HG02973 (cell line): Measurements from ENCODE around the gene IL13RA2.

Experiments
- ATAC-seq: cut with Tn5 transposase; IDR thresholded peaks from one replicate; pipeline ENCODE4 v1.9.1; 2021; ENCODE audit warnings: moderate library complexity; ENCODE audit not compliant: unreplicated experiment

The IL13RA2 gene

GRCh38 chrX:114997779-114998178 is 19.6 kb downstream of the IL13RA2 start:
- ATAC-seq = no peak

GRCh38 chrX:114985967-114986592 is 31.3 kb downstream of the IL13RA2 start:
- no peak for ATAC-seq

- ATAC-seq = no peak
These were observed 41.1 kb downstream of the IL13RA2 start for GRCh38 chrX:114976292-114976691.

GRCh38 chrX:114973013-114973412 is 44.4 kb downstream of the IL13RA2 start:
- no peak for ATAC-seq

GRCh38 chrX:114970806-114971205 is 46.6 kb downstream of the IL13RA2 start:
- no peak for ATAC-seq

DNA sequence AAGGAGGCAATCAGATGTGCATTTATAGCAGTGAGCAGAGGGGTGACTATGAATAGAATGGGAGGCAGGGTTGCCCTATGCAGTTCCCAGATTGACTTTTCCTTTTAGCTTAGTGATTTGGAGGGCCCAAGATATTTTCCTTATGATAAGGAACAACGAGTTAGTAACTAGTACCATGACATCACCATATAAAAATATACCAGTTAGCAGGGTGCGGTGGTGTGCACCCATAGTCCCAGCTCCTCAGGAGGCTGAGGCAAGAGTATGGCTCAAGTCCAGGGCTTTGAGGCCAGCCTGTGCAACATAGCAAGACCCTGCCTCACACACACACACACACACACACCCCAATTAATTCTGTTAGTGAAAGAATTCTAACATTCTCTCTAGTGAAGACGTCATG is 53.0 kb downstream of the IL13RA2 start:
- no peak for ATAC-seq

- ATAC-seq = no peak
These were observed 55.2 kb downstream of the IL13RA2 start for GRCh38 chrX:114962209-114962608.

DNA sequence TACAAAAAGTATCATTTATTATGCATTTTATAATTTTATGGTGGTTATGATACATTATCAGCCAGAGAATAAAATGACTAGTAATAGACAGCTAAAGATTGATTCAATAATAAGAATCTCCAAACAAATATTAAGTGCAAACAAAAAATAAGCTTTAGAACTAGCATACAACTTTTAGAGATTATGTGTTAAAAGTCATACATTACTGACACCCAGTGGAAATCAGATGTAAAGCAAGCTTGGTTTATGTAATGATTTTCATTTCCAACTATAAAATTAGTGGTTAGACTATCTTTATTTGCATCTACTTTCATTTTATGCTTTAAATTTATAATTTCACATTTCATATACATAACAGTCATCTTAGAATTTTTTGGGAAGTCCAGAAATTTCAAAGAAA is 57.7 kb downstream of the IL13RA2 start:
- ATAC-seq = no peak
